NB4 (cell line): Measurements from ENCODE around the gene HMGCLL1.

ENCODE experiments used
- DNase-seq: peaks from one replicate; pipeline ENCODE4 v3.0.0; 2010; ENCODE audit warnings: low read depth
- H3K4me3 ChIP-seq: one replicate; pipeline ENCODE4 v1.5.1; 2011; ENCODE audit warnings: mild to moderate bottlenecking, low read depth, low read length, moderate library complexity
- MYC ChIP-seq: IDR thresholded peaks from 2 replicates; pipeline ENCODE4 v1.6.1; 2011; ENCODE audit warnings: low read depth, low read length
- POLR2A ChIP-seq: IDR thresholded peaks from 2 replicates; pipeline ENCODE4 v1.6.1; 2011; ENCODE audit warnings: mild to moderate bottlenecking; ENCODE audit not compliant: insufficient read length; ENCODE audit errors: extremely low read depth
- TF ChIP-seq, protein P1 (sequence below): IDR thresholded peaks from one replicate; pipeline ENCODE4 v1.5.1; 2012; ENCODE audit warnings: low read depth, low read length
- TF ChIP-seq, protein P2 (sequence below): IDR thresholded peaks from 2 replicates; pipeline ENCODE4 v1.6.1; 2011; ENCODE audit warnings: low read depth, low read length

The HMGCLL1 gene

DNA sequence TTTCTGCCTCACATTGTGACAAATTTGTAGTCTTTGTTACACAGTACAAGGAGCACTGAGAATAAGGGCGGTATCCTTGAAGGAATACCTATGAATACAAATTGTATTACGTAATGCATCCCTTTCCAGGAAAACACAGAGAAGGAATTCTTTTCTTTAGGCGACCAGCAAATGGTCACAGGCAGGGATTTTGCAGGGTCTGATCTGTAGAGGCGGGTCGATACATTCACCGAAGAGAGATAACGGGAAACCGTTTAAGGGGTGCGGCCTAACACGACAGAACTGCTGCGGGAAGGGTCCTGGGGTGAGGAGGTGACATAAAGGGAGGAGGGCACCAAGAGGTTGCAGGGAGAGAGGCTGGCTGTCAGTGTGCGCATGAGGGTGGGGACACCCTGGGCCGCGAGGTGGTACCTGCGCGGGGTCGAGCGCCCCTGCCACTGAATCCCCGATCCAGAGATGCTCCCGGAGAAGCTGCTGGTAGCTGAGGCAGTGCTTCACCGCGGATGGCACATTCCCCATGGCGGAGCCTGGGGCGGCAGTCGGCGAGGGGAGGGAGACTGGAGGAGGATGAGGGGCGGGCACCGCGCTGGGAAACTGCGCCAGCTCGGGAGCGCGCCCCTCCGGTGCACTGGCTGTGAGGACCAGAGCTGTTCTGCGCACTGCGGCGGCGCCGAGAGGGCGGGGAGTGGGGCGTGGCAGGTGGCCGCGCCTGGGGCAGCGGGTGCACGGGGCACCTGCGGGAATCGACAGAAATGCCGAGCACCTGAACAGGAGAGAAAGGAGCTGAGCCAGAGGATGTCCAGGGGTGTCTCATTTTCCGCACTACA lies at the start of gene HMGCLL1:
Gene HMGCLL1 (minus strand): TSS at position 656 of the 827 bp plus-strand sequence. CDS start 137 bp downstream, at position 519.
- no peak for DNase-seq
- no peak within 1 kb of the TSS for H3K4me3 ChIP-seq

GRCh38 chr6:55621993-55622392 lies 43.0 kb upstream of the HMGCLL1 start:
- TF ChIP-seq, protein P1, sequence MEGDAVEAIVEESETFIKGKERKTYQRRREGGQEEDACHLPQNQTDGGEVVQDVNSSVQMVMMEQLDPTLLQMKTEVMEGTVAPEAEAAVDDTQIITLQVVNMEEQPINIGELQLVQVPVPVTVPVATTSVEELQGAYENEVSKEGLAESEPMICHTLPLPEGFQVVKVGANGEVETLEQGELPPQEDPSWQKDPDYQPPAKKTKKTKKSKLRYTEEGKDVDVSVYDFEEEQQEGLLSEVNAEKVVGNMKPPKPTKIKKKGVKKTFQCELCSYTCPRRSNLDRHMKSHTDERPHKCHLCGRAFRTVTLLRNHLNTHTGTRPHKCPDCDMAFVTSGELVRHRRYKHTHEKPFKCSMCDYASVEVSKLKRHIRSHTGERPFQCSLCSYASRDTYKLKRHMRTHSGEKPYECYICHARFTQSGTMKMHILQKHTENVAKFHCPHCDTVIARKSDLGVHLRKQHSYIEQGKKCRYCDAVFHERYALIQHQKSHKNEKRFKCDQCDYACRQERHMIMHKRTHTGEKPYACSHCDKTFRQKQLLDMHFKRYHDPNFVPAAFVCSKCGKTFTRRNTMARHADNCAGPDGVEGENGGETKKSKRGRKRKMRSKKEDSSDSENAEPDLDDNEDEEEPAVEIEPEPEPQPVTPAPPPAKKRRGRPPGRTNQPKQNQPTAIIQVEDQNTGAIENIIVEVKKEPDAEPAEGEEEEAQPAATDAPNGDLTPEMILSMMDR, result no peak
- TF ChIP-seq MYC (no peak), POLR2A (no peak)
- TF ChIP-seq, protein P2, sequence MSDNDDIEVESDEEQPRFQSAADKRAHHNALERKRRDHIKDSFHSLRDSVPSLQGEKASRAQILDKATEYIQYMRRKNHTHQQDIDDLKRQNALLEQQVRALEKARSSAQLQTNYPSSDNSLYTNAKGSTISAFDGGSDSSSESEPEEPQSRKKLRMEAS, result no peak
- DNase-seq, result no peak
- H3K4me3 ChIP-seq, result no peak overlapping the region

More for the DNA sequence above, at the start of gene HMGCLL1:
- TF ChIP-seq MYC (no peak), POLR2A (no peak)
- TF ChIP-seq, protein P2, result no peak
- TF ChIP-seq, protein P1, result no peak

DNA sequence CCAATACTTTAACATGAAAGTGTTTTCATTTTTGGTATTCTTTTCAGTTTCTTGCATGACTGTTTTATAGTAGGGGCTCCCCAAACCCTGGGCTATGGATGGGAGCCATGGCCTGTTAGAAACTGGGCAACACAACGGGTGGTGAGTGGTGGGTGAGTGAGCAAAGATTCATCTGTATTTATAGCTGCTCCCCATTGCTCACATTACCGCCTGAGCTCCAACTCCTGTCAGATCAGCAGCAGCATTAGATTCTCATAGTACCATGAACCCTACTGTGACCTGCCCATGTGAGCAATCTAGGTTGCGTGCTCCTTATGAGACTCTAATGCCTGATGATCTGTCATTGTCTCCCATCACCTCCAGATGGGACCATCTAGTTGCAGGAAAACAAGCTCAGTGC lies 42.3 kb upstream of the HMGCLL1 start:
- no peak for DNase-seq
- TF ChIP-seq, protein P1, result no peak
- TF ChIP-seq POLR2A, result no peak
- TF ChIP-seq, protein P2, result no peak
- no peak for TF ChIP-seq MYC
- no peak overlapping the region for H3K4me3 ChIP-seq

GRCh38 chr6:55617272-55617671 lies 38.3 kb upstream of the HMGCLL1 start:
- TF ChIP-seq, protein P1, result peak; percentile 58
- no peak for TF ChIP-seq MYC
- peak; percentile 51 for DNase-seq
- H3K4me3 ChIP-seq, result no peak overlapping the region

GRCh38 chr6:55604021-55604420 lies 25.0 kb upstream of the HMGCLL1 start:
- TF ChIP-seq, protein P2, result no peak
- no peak for DNase-seq
- no peak overlapping the region for H3K4me3 ChIP-seq

DNA sequence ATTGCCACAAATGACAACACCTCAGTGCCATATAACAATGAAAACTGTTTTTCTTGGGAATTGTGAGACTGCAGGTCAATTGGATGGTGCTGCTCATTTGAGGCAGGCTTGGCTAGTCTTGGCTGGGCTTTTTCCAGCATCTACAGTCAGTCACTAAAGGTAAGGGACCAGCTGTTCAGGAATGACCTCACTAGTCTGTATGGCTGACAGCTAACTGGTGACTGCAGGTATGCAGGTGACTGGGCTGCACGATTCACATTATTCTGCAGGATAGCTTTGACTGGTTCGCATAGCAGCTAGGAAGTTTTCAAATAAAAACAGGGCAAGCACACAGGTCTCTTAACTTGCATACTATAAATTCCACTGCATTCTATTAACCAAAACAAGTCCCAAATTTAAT lies 22.1 kb upstream of the HMGCLL1 start:
- no peak for TF ChIP-seq POLR2A
- TF ChIP-seq, protein P2, result no peak
- no peak for TF ChIP-seq MYC
- TF ChIP-seq, protein P1, result no peak
- no peak for DNase-seq
- no peak overlapping the region for H3K4me3 ChIP-seq
